ENCODE measurements around the gene TACC2.

The TACC2 gene

GRCh38 chr10:122126763-122127659, 138.0 kb downstream of the TACC2 start:
- peak; percentile 95 for ATAC-seq
- no peak for TF ChIP-seq ZC3H10 (CRISPR knock-in tag; IDR thresholded peaks at IDR 0.05)
- no peak for TF ChIP-seq ISL1 (CRISPR knock-in tag; IDR thresholded peaks at IDR 0.05)
- no peak for TF ChIP-seq BACH2 (CRISPR knock-in tag; IDR thresholded peaks at IDR 0.05; ENCODE audit: borderline replicate concordance)
- no peak for TF ChIP-seq OSR1 (CRISPR knock-in tag; IDR thresholded peaks at IDR 0.05)
- no peak for TF ChIP-seq POU6F1 (CRISPR knock-in tag; IDR thresholded peaks at IDR 0.05; ENCODE audit: borderline replicate concordance, low read depth)
- no peak for TF ChIP-seq ZNF70 (CRISPR knock-in tag; IDR thresholded peaks at IDR 0.05)
- no peak for TF ChIP-seq CSRNP3 (CRISPR knock-in tag; IDR thresholded peaks at IDR 0.05)
- no peak for TF ChIP-seq ESRRG (CRISPR knock-in tag; IDR thresholded peaks at IDR 0.05)
- TF ChIP-seq ZNF8 (CRISPR knock-in tag; IDR thresholded peaks at IDR 0.05): no peak
- TF ChIP-seq CSDC2 (CRISPR knock-in tag; IDR thresholded peaks at IDR 0.05): no peak
- TF ChIP-seq TCF4 (CRISPR knock-in tag; IDR thresholded peaks at IDR 0.05; ENCODE audit: borderline replicate concordance): no peak
- no peak for TF ChIP-seq PPARA (CRISPR knock-in tag; IDR thresholded peaks at IDR 0.05; ENCODE audit: borderline replicate concordance)
- no peak for TF ChIP-seq ZFP3 (CRISPR knock-in tag; IDR thresholded peaks at IDR 0.05)
- no peak for TF ChIP-seq ARNTL (CRISPR knock-in tag; IDR thresholded peaks at IDR 0.05; ENCODE audit: borderline replicate concordance, low read depth)
- TF ChIP-seq GLIS3 (CRISPR knock-in tag; IDR thresholded peaks at IDR 0.05): no peak
- no peak for TF ChIP-seq CREB5 (CRISPR knock-in tag; IDR thresholded peaks at IDR 0.05; ENCODE audit: low read depth)

- TF ChIP-seq OSR1 (CRISPR knock-in tag; IDR thresholded peaks at IDR 0.05): no peak
- TF ChIP-seq TSHZ2 (CRISPR knock-in tag; IDR thresholded peaks at IDR 0.05): no peak
- TF ChIP-seq ARNTL (CRISPR knock-in tag; IDR thresholded peaks at IDR 0.05; ENCODE audit: borderline replicate concordance, low read depth): no peak
- no peak for TF ChIP-seq GLIS3 (CRISPR knock-in tag; IDR thresholded peaks at IDR 0.05)
- no peak for TF ChIP-seq TOX (CRISPR knock-in tag; IDR thresholded peaks at IDR 0.05; ENCODE audit: borderline replicate concordance)
- no peak for TF ChIP-seq ISL1 (CRISPR knock-in tag; IDR thresholded peaks at IDR 0.05)
- TF ChIP-seq ZFP3 (CRISPR knock-in tag; IDR thresholded peaks at IDR 0.05): no peak
- TF ChIP-seq CSDC2 (CRISPR knock-in tag; IDR thresholded peaks at IDR 0.05): no peak
- no peak for TF ChIP-seq TCF4 (CRISPR knock-in tag; IDR thresholded peaks at IDR 0.05; ENCODE audit: borderline replicate concordance)
- no peak for TF ChIP-seq PATZ1 (CRISPR knock-in tag; IDR thresholded peaks at IDR 0.05; ENCODE audit: borderline replicate concordance)
- TF ChIP-seq POU6F1 (CRISPR knock-in tag; IDR thresholded peaks at IDR 0.05; ENCODE audit: borderline replicate concordance, low read depth): no peak
- TF ChIP-seq ZNF8 (CRISPR knock-in tag; IDR thresholded peaks at IDR 0.05): no peak
- no peak for TF ChIP-seq RARB (CRISPR knock-in tag; IDR thresholded peaks at IDR 0.05)
- no peak for TF ChIP-seq BACH2 (CRISPR knock-in tag; IDR thresholded peaks at IDR 0.05; ENCODE audit: borderline replicate concordance)
- TF ChIP-seq PPARA (CRISPR knock-in tag; IDR thresholded peaks at IDR 0.05; ENCODE audit: borderline replicate concordance): no peak
- no peak for TF ChIP-seq SNAI2 (CRISPR knock-in tag; IDR thresholded peaks at IDR 0.05)
- TF ChIP-seq ZNF70 (CRISPR knock-in tag; IDR thresholded peaks at IDR 0.05): no peak
- peak; percentile 61 for ATAC-seq
These were observed 139.0 kb downstream of the TACC2 start for GRCh38 chr10:122127943-122128342.

Data from SK-N-SH treated with all-trans-retinoic acid at 6 μM for 48 hours (cell line).